HFF-Myc (cell line): Measurements from ENCODE around the gene GMNN.

Source experiments
- DNase-seq: peaks from one replicate; pipeline ENCODE4 v3.0.0-alpha.2; 2011; ENCODE audit warnings: low read depth; ENCODE audit errors: extremely low read depth
- H3K4me3 ChIP-seq: replicated peaks from 2 replicates; pipeline ENCODE4 v1.5.1; 2011; ENCODE audit warnings: low read depth, mild to moderate bottlenecking, control low read depth, low read length
- TF ChIP-seq, protein P1 (sequence below): IDR thresholded peaks from 2 replicates; pipeline ENCODE4 v1.5.1; 2012; ENCODE audit warnings: mild to moderate bottlenecking, low read depth, low read length, control low read depth; ENCODE audit errors: missing control alignments

The GMNN gene

DNA sequence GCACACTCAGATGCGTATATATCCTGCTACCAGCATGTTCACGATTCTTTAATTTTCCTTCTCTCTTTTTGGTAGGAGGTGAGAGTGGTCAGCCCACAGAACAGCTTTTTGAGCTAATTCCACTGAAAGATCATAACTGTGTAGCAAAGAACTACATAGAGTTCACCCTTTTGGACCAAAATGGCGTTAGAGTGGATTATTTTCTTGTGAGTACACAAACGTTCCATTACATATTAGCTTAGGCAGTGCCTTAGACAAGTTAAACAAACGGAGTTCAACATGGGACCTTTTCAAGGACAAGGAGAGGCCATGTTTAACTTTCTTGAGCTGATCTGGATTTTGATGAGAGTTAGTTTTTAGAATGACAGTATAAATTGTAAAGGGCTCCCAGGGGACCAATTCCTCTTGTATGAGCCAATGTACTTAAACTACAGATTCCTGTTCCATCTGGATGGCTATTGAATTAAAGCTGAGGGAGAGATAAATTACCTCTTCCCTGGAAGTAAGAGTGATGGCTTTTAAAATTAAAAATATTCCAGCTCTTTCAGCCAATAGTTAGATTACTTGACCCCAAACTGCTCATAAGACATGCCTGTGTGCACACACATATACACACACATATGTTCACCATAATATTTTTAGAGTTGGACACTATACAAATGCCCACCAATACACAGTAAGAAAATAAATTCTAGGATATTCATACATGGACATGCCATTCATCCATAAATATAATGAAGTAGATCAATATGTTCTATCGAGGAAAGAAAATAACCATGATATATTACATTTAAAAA, 49.6 kb downstream of the GMNN start:
- TF ChIP-seq, protein P1, sequence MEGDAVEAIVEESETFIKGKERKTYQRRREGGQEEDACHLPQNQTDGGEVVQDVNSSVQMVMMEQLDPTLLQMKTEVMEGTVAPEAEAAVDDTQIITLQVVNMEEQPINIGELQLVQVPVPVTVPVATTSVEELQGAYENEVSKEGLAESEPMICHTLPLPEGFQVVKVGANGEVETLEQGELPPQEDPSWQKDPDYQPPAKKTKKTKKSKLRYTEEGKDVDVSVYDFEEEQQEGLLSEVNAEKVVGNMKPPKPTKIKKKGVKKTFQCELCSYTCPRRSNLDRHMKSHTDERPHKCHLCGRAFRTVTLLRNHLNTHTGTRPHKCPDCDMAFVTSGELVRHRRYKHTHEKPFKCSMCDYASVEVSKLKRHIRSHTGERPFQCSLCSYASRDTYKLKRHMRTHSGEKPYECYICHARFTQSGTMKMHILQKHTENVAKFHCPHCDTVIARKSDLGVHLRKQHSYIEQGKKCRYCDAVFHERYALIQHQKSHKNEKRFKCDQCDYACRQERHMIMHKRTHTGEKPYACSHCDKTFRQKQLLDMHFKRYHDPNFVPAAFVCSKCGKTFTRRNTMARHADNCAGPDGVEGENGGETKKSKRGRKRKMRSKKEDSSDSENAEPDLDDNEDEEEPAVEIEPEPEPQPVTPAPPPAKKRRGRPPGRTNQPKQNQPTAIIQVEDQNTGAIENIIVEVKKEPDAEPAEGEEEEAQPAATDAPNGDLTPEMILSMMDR = no peak
- H3K4me3 ChIP-seq = no peak overlapping the region
- no peak for DNase-seq

DNA sequence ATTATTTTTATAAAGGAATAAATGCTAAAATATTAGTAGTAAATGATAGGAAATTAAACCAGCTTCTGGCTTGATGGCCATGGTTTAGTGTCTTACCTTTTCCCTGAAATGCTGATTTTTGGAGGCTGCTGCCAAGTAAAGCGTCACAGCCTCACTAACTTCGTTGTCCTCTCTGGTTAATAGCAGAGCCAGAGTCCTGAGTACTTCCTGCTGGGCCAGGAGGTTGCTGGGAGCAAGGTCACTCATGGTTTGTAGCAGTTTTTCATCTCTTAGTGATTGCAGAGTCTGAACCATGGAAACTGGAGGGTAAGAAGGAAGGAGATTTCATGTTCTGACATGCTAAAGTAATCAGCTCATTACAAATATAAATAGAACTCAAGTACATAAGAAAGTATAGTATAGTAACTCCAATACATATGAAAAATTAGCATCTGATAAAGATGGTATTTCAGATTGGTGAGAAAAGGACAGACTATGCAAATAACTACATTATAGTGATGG, 50.4 kb downstream of the GMNN start:
- TF ChIP-seq, protein P1 = no peak
- no peak for DNase-seq
- no peak overlapping the region for H3K4me3 ChIP-seq

DNA sequence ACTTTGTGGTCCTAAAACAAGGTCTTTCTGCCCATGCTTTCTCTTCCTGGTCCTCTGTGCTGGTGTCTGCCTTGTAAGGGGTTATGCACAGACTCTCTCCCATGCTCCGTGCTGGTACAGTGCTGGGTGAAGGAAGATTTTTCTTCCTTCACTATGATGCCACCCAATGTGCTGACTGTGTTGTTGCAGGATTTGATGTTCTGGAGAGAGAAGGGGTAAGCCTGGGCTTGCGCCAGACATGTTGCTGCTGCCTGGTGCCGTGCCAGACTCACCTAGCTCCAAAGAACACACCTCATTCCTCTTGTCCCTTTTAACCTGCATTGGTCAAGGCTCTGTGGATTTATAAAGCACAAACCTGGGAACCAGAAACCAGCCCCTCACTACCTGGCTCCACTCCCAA, 52.4 kb downstream of the GMNN start:
- H3K4me3 ChIP-seq = no peak overlapping the region
- TF ChIP-seq, protein P1 = no peak
- no peak for DNase-seq

DNA sequence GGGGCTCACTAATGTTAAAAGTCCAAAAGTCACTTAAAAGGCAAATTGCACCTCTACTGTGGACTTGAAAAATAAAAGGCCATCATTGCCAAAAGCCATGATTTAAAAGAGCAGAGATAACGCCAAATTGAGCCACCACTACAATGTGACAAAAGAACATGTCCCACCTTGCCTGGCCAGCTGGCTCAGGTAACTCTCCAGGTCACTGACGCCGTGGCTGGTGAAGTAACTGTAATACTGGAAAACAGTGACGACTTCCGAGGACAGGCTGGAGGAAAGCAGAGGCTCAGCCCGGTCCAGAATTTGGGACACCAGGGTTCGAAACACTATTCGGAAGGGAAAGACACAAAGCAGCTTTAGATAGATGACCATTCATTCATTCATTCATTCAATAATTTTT, 53.2 kb downstream of the GMNN start:
- no peak overlapping the region for H3K4me3 ChIP-seq
- TF ChIP-seq, protein P1 = no peak
- DNase-seq = no peak

DNA sequence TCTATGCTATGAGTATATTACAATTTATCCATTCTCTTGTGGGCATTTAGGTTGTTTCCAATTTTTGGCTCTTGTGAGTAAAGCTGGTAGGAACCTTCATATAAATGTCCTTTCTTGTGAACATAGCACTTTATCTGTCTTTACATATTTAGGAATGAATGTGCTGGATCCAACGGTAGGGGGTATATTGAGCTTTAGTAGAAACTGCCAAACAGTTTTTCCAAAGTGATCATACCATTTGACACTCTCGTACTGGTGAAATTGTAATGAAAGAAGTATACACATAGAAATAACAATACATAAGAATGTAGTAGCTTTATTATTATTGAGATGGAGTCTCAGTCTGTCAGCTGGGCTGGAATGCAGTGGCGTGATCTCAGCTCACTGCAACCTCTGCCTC, 54.9 kb downstream of the GMNN start:
- H3K4me3 ChIP-seq = no peak overlapping the region
- TF ChIP-seq, protein P1 = no peak
- DNase-seq = no peak

DNA sequence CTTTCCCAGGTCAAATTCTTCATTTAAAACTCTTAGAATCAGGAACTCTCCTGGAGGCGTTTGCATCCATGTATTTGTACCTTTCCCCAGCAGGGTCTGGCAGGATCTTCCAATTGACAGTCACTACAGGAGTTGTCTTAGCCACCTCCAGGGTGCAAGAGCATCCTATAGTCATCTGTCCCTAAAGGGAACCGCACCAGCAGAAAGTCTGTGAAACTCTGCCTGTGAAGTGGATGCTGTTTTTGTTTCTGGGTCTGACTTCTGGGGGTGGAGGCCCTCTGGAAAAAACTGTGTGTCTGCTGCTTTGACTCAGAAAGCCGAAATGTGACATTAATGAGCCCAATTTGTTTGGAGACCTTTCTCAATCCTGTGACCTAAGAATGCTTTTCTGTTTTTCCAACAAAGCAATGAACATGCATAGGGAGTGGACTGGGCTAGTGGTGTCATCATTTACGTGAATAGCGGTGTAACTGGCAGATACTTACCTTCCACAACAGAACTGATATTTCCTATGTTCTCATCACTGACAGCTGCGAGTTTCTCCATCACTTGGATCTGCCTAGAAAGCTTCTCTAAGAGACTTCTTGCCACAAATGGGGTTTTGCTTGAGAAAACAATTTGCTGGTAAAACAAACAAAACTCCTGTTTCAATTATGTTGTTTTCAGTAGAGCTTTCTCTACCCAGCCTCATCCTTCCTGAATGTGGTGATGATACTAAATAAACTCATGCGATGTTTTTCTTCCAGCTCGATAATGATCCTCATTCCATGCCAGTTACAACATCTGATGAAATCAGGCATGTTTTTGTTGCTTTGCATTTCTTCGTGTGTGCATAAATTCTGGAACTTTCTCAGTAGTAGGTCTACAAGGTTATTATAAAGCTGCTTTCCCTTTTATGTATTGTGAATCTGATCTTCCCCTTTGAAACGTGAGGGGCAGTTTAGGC, 57.3 kb downstream of the GMNN start:
- TF ChIP-seq, protein P1 = no peak

More for the DNA sequence above, 57.3 kb downstream of the GMNN start:
- H3K4me3 ChIP-seq = no peak overlapping the region
- DNase-seq = no peak
